Stomach (tissue), 9 donors: Measurements from ENCODE around the gene GNB1L. TPM values are rescaled to one million over a fixed set of nuclear protein-coding genes. Genes with fewer than 3 reads are reported as not detected.

Experiments
- DNase-seq, 2 donors: peaks; one replicate each; pipeline versions ENCODE4 v3.0.0 to v3.0.0-alpha.2; 2013 to 2019
- H3K27ac ChIP-seq, 5 donors: fragments of 200-600 bp in 4 of 5; sonication (generic) in 4 of 5; one replicate each; pipeline ENCODE4 v1.5.1; 2013 to 2019; ENCODE audit warnings: mild to moderate bottlenecking in 1 of 5, moderate library complexity in 1 of 5
- H3K27me3 ChIP-seq, 3 donors: fragments of 200-600 bp; sonication (generic); one replicate each; pipeline ENCODE4 v1.5.1; 2017 to 2019; ENCODE audit warnings: mixed run types in 1 of 3
- H3K36me3 ChIP-seq, 4 donors: fragments of 200-600 bp; sonication (generic); 1 replicate in 3 of 4; 2 replicates in 1 of 4; pipeline ENCODE4 v1.5.1; 2016 to 2019
- H3K4me1 ChIP-seq, 4 donors: fragments of 200-600 bp; sonication (generic); one replicate each; pipeline ENCODE4 v1.5.1; 2016 to 2019
- H3K4me3 ChIP-seq, 4 donors: fragments of 200-600 bp; sonication (generic) in 3 of 4; one replicate each; pipeline ENCODE4 v1.5.1; 2016 to 2019; ENCODE audit warnings: mild to moderate bottlenecking in 1 of 4
- H3K9me3 ChIP-seq, 4 donors: fragments of 200-600 bp; sonication (generic); one replicate each; pipeline ENCODE4 v1.5.1; 2016 to 2019
- CTCF ChIP-seq, 7 experiments: fragments of 450-650 bp in 4 of 7; fragments of 200-600 bp in 3 of 7; sonication (generic) in 3 of 7; IDR thresholded peaks; one replicate each; pipeline ENCODE4 v1.5.1; 2016 to 2019; ENCODE audit warnings: antibody characterized with exemption in 7 of 7, control low read depth in 2 of 7, mild to moderate bottlenecking in 1 of 7
- EP300 ChIP-seq: sonication (generic); formaldehyde crosslinking; IDR thresholded peaks from one replicate; pipeline ENCODE4 v1.6.1; 2017; ENCODE audit warnings: antibody characterized with exemption
- POLR2A ChIP-seq, 4 donors: fragments of 450-650 bp; IDR thresholded peaks; one replicate each; pipeline ENCODE4 v1.6.1; 2016; ENCODE audit warnings: antibody characterized with exemption in 4 of 4, control low read depth in 2 of 4, mild to moderate bottlenecking in 1 of 4, moderate library complexity in 1 of 4
- POLR2AphosphoS5 ChIP-seq, 3 donors: sonication (generic); formaldehyde crosslinking; IDR thresholded peaks; one replicate each; pipeline ENCODE4 v1.6.1; 2016; ENCODE audit warnings: antibody characterized with exemption in 3 of 3
- WGBS, 5 donors: extraction: QIAGEN DNeasy Blood & Tissue Kit in 3 of 5; methylation state at CpG; one replicate each; pipeline versions ENCODE4 v1.1.5 to v1.1.7; 2013 to 2018; 5-methylcytosine and 5-hydroxymethylcytosine counted together
- intact Hi-C: fragments of 100-400 bp; cut with DNase I; formaldehyde crosslinking; loops from one replicate; pipeline ENCODE4 v1.15.1; 2023; ENCODE audit warnings: low total_unique reads
- polyA plus RNA-seq, 3 donors: library from polyadenylated mRNA; stranded (reverse); fragments of 200-250 nt; gene quantifications; one replicate each; pipeline ENCODE4 v1.2.3, GENCODE V29; 2013
- total RNA-seq, 5 donors: library from RNA; depleted of rRNA; stranded (reverse); fragments of >200 nt; gene quantifications; one replicate each; pipeline versions ENCODE4 v1.1.0 to v1.2.3, GENCODE V29; 2014 to 2016
- donor health status: healthy with polysubstance abuse.
- donor health status: Bipolar disorder and iron deficiency.
- donor health status: healthy.

GNB1L gene
- total and polyA plus RNA-seq, 8 donors: 0.29 to 6.8 (median 3.1) TPM; not detected in 1

- intact Hi-C loops: no loop called here
- no peaks in the 10 kb centered on the region for H3K27me3 ChIP-seq
- H3K4me3 ChIP-seq: peak overlapping the region; percentile 80 to 87 (median 84)
- no peaks in the 10 kb centered on the region for H3K9me3 ChIP-seq
- peaks cover 15 to 19% (median 16%) of the 10 kb centered on the region in 4 donors for H3K36me3 ChIP-seq
- 5 to 12% (median 6%) methylated on average over 12 to 24 of the region's 24 CpGs for WGBS, 5 donors
- TF ChIP-seq POLR2A (IDR thresholded peaks at IDR 0.05) (no peak), CTCF (IDR thresholded peaks at IDR 0.05) (no peak), EP300 (no peak), POLR2AphosphoS5 (IDR thresholded peaks at IDR 0.05) (no peak)
- peaks cover 27 to 48% (median 40%) of the 10 kb centered on the region in 4 donors for H3K4me1 ChIP-seq
- DNase-seq: peak; percentile 56 to 75
- H3K27ac ChIP-seq: peak overlapping the region; percentile 87 to 95 (median 94)
Observed at GRCh38 chr22:19855504-19856409, 1.1 kb upstream of the GNB1L start.

GRCh38 chr22:19853879-19854777, 546 bp downstream of the GNB1L start:
- H3K4me3 ChIP-seq: peak overlapping the region; percentile 80 to 87 (median 84)
- no peak for TF ChIP-seq CTCF (IDR thresholded peaks at IDR 0.05)
- TF ChIP-seq POLR2AphosphoS5 (IDR thresholded peaks at IDR 0.05): no peak
- TF ChIP-seq POLR2A (IDR thresholded peaks at IDR 0.05): no peak
- no peak for TF ChIP-seq EP300
- no peaks in the 10 kb centered on the region for H3K9me3 ChIP-seq
- peaks cover 17 to 31% (median 30%) of the 10 kb centered on the region in 4 donors for H3K36me3 ChIP-seq
- H3K27ac ChIP-seq: peak overlapping the region; percentile 87 to 95 (median 94)
- intact Hi-C loops: no loop called here
- WGBS, 5 donors: 1% methylated on average over 11 to 49 of the region's 49 CpGs
- DNase-seq: peak; percentile 25 to 35
- H3K4me1 ChIP-seq: peaks cover 42 to 60% (median 53%) of the 10 kb centered on the region in 4 donors
- no peaks in the 10 kb centered on the region for H3K27me3 ChIP-seq

- H3K36me3 ChIP-seq: peaks cover 17 to 34% (median 30%) of the 10 kb centered on the region in 4 donors
- WGBS, 5 donors: 16 to 38% (median 23%) methylated on average over 11 of the region's 11 CpGs
- H3K9me3 ChIP-seq: no peaks in the 10 kb centered on the region
- DNase-seq: peak in 1 of 2 donors; percentile 12
- H3K4me3 ChIP-seq: peak overlapping the region; percentile 80 to 87 (median 84)
- H3K4me1 ChIP-seq: peaks cover 51 to 66% (median 61%) of the 10 kb centered on the region in 4 donors
- intact Hi-C loops: no loop called here
- H3K27ac ChIP-seq: peak overlapping the region; percentile 87 to 95 (median 94)
- TF ChIP-seq CTCF (IDR thresholded peaks at IDR 0.05) (no peak), EP300 (no peak), POLR2AphosphoS5 (IDR thresholded peaks at IDR 0.05) (no peak), POLR2A (IDR thresholded peaks at IDR 0.05) (no peak)
- no peaks in the 10 kb centered on the region for H3K27me3 ChIP-seq
Observed at GRCh38 chr22:19853058-19853878, 1.4 kb downstream of the GNB1L start.
